Measurements from ENCODE around the gene TNFRSF13B. TPM values are rescaled to one million over a fixed set of nuclear protein-coding genes. Genes with fewer than 3 reads are reported as not detected.
"Not testable (repeated sequence)": the region's sequence is repeated elsewhere in the genome, so short reads cannot be mapped to it uniquely, and the experiment has no call there.

The TNFRSF13B gene
- total RNA-seq, 1 experiment from 2014 or later, result not detected

- no peak overlapping the region for H3K27ac ChIP-seq
- CTCF ChIA-PET, result no interaction called here
- H3K79me2 ChIP-seq (ENCODE audit: low read depth), result 0 out of 2 replicates have a peak, but pooled peaks cover 5% of the 10 kb centered on the region
- H3K4me1 ChIP-seq (replicated peaks; ENCODE audit: insufficient read depth), result peaks cover 26% of the 10 kb centered on the region
- no TSS peak for BruUV-seq (replicated peaks)
- intact Hi-C loops (cut with micrococcal nuclease; ENCODE audit: unreplicated experiment), result no loop called here
- TF ChIP-seq EZH2 (IDR thresholded peaks at IDR 0.05; ENCODE audit: low read depth) (no peak), CTCF (conservative IDR thresholded peaks at IDR 0.05) (no peak)
- POLR2A ChIA-PET (ENCODE audit: unreplicated experiment), result no interaction called here
- no peaks in the 10 kb centered on the region for H3K36me3 ChIP-seq (ENCODE audit: low read depth)
- peaks cover 10% of the 10 kb centered on the region for H3F3A ChIP-seq (ENCODE audit: insufficient read depth, low read depth)
- H3K4me3 ChIP-seq, result no peak overlapping the region
- H3K9me3 ChIP-seq (ENCODE audit: insufficient read depth, low read depth), result no peaks in the 10 kb centered on the region
- no peaks in the 10 kb centered on the region for H3K27me3 ChIP-seq (ENCODE audit: insufficient read depth, low read depth)
- no peak for DNase-seq
- no peaks in the 10 kb centered on the region for H4K20me1 ChIP-seq (ENCODE audit: insufficient read depth)
- H3K4me2 ChIP-seq, result no peak overlapping the region
- no peak overlapping the region for H2AFZ ChIP-seq
- no peaks in the 10 kb centered on the region for H3K9me2 ChIP-seq (ENCODE audit: insufficient read depth)
Measured at GRCh38 chr17:17004251-17004996, 32.5 kb upstream of the TNFRSF13B start.

GRCh38 chr17:17002731-17003715 is 31.1 kb upstream of the TNFRSF13B start:
- H3K79me2 ChIP-seq (ENCODE audit: low read depth); DNase-seq; H3K4me3 ChIP-seq; H3K4me2 ChIP-seq; H3K9me2 ChIP-seq (ENCODE audit: insufficient read depth); H3K27me3 ChIP-seq (ENCODE audit: insufficient read depth, low read depth); H4K20me1 ChIP-seq (ENCODE audit: insufficient read depth); H3F3A ChIP-seq (ENCODE audit: insufficient read depth, low read depth); BruUV-seq (replicated peaks); H3K36me3 ChIP-seq (ENCODE audit: low read depth); POLR2A ChIA-PET (ENCODE audit: unreplicated experiment); H3K27ac ChIP-seq; H3K9me3 ChIP-seq (ENCODE audit: insufficient read depth, low read depth); H2AFZ ChIP-seq: not testable (repeated sequence)
- CTCF ChIA-PET, result interaction anchor here (0.7 kb wide), 1 partner anchor 166 kb away, joined by 5 read pairs; no protein-coding TSS in a partner anchor
- intact Hi-C loops (cut with micrococcal nuclease; ENCODE audit: unreplicated experiment), result loop anchor here (2.0 kb wide), 2 partner anchors 150 to 348 kb away; no protein-coding TSS in a partner anchor
- H3K4me1 ChIP-seq (replicated peaks; ENCODE audit: insufficient read depth), result peaks cover 13% of the 10 kb centered on the region

DNA sequence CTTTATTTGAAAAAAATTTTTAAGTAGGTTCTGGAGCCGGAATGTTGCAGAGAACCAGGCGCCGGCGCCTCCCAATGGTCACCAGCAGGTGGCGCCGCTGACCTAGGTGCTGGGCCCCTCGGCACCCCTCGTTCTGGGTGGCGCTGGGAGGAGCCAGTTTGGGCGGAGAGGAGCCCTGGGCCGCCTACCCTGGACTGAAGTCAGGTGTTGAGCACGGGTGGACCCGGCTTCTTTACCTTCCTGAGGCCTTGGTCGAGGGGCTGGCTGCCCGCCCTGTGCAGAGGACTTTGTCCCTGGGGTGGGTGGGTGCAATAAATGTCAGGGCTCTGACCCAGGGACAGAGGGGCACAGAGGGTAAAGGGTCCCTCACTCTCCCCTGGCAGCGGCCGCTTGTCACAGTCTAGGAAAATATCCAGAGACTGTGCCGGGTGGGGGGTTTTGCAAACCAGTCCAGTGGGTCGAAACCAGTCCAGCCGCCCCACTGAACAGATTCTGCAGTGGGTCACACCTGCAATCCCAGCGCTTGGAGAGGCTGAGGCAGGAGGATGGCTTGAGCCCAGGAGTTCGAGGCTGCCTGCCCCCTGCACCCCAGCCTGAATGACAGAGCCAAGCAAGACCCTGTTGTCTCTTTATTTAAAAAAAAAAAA is 30.1 kb upstream of the TNFRSF13B start:
- intact Hi-C loops (cut with micrococcal nuclease; ENCODE audit: unreplicated experiment), result loop anchor here (1.0 to 2.0 kb wide), 3 partner anchors 151 to 349 kb away; no protein-coding TSS in a partner anchor
- Histone ChIP-seq H3K9me3 (ENCODE audit: insufficient read depth, low read depth) (no peaks in the 10 kb centered on the region), H3K4me2 (peak overlapping the region; percentile 70), H3K4me3 (no peak overlapping the region), H3F3A (ENCODE audit: insufficient read depth, low read depth) (no peaks in the 10 kb centered on the region), H3K4me1 (replicated peaks; ENCODE audit: insufficient read depth) (peaks cover 4% of the 10 kb centered on the region; the same call in 1 of the 2 replicates), H3K9me2 (ENCODE audit: insufficient read depth) (no peaks in the 10 kb centered on the region), H4K20me1 (ENCODE audit: insufficient read depth) (no peaks in the 10 kb centered on the region), H3K36me3 (ENCODE audit: low read depth) (no peaks in the 10 kb centered on the region), H2AFZ (no peak overlapping the region), H3K27me3 (ENCODE audit: insufficient read depth, low read depth) (no peaks in the 10 kb centered on the region), H3K79me2 (ENCODE audit: low read depth) (no peaks in the 10 kb centered on the region), H3K27ac (no peak overlapping the region)
- ChIA-PET POLR2A (ENCODE audit: unreplicated experiment) (interaction anchor here (0.6 kb wide), 1 partner anchor 139 kb away, joined by 3 read pairs; no protein-coding TSS in a partner anchor), CTCF (interaction anchor here (0.7 kb wide), 1 partner anchor 167 kb away, joined by 5 read pairs; no protein-coding TSS in a partner anchor)
- BruUV-seq (replicated peaks), result no TSS peak
- peak; percentile 98 for TF ChIP-seq CTCF (conservative IDR thresholded peaks at IDR 0.05)
- TF ChIP-seq EZH2 (IDR thresholded peaks at IDR 0.05; ENCODE audit: low read depth), result no peak
- DNase-seq, result peak; percentile 58 to 88
